Uterus (tissue), 2 donors: ENCODE results near the gene RNF157.

Experiments used
- CTCF ChIP-seq, 4 experiments: fragments of 200-600 bp in 2 of 4; fragments of 450-650 bp in 2 of 4; sonication (generic) in 2 of 4; IDR thresholded peaks; one replicate each; pipeline ENCODE4 v1.5.1; 2016 to 2019; ENCODE audit warnings: antibody characterized with exemption in 4 of 4, mild to moderate bottlenecking in 2 of 4, moderate library complexity in 1 of 4
- POLR2A ChIP-seq, 2 donors: fragments of 450-650 bp; IDR thresholded peaks; one replicate each; pipeline ENCODE4 v1.6.1; 2016; ENCODE audit warnings: antibody characterized with exemption in 2 of 2, mild to moderate bottlenecking in 1 of 2, moderate library complexity in 1 of 2

DNA sequence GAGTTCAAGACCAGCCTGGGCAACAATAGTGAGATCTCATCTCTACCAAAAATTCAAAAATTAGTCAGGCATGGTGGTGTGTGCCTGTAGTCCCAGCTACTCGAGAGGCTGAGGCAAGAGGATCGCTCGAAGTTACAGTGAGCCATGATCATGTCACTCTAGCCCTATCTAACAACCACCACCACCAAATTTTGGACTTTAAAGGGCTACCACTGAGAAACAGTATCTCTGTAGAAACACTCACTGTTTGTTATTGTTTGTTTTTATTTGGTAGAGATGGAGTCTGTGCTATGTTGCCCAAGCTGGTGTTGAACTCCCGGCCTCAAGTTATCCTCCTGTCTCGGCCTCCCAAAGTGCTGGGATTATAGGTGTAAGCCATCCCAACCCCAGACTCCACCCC lies 23.6 kb upstream of the RNF157 start:
- TF ChIP-seq CTCF (IDR thresholded peaks at IDR 0.05) (no peak), POLR2A (IDR thresholded peaks at IDR 0.05) (no peak)
